H1 (cell line): ENCODE data around the gene LINC01488. TPM values are rescaled to one million over a fixed set of nuclear protein-coding genes. Genes with fewer than 3 reads are reported as not detected.

ENCODE experiments used
- BRCA1 ChIP-seq: IDR thresholded peaks from 2 replicates; pipeline ENCODE4 v1.6.1; 2012; ENCODE audit warnings: low read depth, low read length, improper control_type of control experiment
- KDM4A ChIP-seq: IDR thresholded peaks from one replicate; pipeline ENCODE4 v1.7.1; 2012; ENCODE audit warnings: low read depth, mild to moderate bottlenecking, moderate library complexity, low read length, inconsistent platforms; ENCODE audit not compliant: severe bottlenecking
- RBBP5 ChIP-seq: IDR thresholded peaks from 2 replicates; pipeline ENCODE4 v1.7.1; 2012; ENCODE audit warnings: low read depth, mild to moderate bottlenecking, inconsistent platforms, low read length, moderate library complexity, borderline replicate concordance
- polyA plus RNA-seq, 7 experiments: library from polyadenylated mRNA; depleted of rRNA in 3 of 7; stranded (reverse) in 5 of 7; unstranded in 2 of 7; fragments of >200 nt in 5 of 7; fragments of 200-250 nt in 2 of 7; gene quantifications; 1 replicate in 5 of 7; 2 replicates in 1 of 7; 4 replicates in 1 of 7; pipeline versions ENCODE4 v1.2.1 to v1.2.3, GENCODE V29; 2011 to 2013; ENCODE audit warnings: missing spikeins in 2 of 7, mixed read lengths in 2 of 7
- total RNA-seq: library from RNA; stranded (reverse); fragmentation: NEBNext Ultra II Directional; extraction: Animal tissue kit (Norgen Biotek cat#: 25700); gene quantifications from 2 replicates; pipeline ENCODE4 v1.2.1, GENCODE V29; 2021
- TF ChIP-seq, protein P1 (sequence below): fragments of 300-600 bp; sonication (generic); IDR thresholded peaks from 2 replicates; pipeline ENCODE4 v1.7.1; 2012; ENCODE audit warnings: low read length, moderate library complexity, mild to moderate bottlenecking, inconsistent platforms; ENCODE audit not compliant: insufficient replicate concordance

LINC01488 gene
- total and polyA plus RNA-seq, 2 of the 8 experiments (the other 6 are each of a cell fraction or from before 2014, with no cell fraction given), result not detected

DNA sequence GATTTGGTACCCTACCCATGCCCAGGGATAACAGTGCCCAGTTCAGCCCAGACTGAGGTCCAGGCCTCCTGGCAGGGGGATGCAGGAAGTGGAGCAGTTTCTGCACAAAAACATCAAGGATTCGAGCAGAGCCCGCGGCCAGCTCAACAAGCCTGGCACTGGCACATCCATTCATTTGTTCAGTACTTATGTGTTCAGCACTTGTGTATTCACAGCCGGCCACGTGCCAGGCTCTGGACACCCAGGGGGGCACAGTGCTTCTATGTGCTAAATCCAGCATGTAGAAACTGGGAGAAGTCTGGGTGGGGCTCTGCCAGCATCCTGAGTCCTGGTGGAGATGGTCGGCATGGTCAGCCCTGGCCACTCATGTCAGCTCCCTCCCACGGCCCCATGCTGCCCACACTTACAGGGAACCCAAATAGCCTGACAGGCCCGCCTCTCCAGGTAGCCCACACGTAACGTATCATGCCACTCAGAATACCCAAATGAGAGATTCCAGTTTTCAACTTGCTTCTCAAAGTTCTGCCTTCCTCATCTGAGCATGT, 28.5 kb downstream of the LINC01488 start (continued):
- TF ChIP-seq, protein P1, sequence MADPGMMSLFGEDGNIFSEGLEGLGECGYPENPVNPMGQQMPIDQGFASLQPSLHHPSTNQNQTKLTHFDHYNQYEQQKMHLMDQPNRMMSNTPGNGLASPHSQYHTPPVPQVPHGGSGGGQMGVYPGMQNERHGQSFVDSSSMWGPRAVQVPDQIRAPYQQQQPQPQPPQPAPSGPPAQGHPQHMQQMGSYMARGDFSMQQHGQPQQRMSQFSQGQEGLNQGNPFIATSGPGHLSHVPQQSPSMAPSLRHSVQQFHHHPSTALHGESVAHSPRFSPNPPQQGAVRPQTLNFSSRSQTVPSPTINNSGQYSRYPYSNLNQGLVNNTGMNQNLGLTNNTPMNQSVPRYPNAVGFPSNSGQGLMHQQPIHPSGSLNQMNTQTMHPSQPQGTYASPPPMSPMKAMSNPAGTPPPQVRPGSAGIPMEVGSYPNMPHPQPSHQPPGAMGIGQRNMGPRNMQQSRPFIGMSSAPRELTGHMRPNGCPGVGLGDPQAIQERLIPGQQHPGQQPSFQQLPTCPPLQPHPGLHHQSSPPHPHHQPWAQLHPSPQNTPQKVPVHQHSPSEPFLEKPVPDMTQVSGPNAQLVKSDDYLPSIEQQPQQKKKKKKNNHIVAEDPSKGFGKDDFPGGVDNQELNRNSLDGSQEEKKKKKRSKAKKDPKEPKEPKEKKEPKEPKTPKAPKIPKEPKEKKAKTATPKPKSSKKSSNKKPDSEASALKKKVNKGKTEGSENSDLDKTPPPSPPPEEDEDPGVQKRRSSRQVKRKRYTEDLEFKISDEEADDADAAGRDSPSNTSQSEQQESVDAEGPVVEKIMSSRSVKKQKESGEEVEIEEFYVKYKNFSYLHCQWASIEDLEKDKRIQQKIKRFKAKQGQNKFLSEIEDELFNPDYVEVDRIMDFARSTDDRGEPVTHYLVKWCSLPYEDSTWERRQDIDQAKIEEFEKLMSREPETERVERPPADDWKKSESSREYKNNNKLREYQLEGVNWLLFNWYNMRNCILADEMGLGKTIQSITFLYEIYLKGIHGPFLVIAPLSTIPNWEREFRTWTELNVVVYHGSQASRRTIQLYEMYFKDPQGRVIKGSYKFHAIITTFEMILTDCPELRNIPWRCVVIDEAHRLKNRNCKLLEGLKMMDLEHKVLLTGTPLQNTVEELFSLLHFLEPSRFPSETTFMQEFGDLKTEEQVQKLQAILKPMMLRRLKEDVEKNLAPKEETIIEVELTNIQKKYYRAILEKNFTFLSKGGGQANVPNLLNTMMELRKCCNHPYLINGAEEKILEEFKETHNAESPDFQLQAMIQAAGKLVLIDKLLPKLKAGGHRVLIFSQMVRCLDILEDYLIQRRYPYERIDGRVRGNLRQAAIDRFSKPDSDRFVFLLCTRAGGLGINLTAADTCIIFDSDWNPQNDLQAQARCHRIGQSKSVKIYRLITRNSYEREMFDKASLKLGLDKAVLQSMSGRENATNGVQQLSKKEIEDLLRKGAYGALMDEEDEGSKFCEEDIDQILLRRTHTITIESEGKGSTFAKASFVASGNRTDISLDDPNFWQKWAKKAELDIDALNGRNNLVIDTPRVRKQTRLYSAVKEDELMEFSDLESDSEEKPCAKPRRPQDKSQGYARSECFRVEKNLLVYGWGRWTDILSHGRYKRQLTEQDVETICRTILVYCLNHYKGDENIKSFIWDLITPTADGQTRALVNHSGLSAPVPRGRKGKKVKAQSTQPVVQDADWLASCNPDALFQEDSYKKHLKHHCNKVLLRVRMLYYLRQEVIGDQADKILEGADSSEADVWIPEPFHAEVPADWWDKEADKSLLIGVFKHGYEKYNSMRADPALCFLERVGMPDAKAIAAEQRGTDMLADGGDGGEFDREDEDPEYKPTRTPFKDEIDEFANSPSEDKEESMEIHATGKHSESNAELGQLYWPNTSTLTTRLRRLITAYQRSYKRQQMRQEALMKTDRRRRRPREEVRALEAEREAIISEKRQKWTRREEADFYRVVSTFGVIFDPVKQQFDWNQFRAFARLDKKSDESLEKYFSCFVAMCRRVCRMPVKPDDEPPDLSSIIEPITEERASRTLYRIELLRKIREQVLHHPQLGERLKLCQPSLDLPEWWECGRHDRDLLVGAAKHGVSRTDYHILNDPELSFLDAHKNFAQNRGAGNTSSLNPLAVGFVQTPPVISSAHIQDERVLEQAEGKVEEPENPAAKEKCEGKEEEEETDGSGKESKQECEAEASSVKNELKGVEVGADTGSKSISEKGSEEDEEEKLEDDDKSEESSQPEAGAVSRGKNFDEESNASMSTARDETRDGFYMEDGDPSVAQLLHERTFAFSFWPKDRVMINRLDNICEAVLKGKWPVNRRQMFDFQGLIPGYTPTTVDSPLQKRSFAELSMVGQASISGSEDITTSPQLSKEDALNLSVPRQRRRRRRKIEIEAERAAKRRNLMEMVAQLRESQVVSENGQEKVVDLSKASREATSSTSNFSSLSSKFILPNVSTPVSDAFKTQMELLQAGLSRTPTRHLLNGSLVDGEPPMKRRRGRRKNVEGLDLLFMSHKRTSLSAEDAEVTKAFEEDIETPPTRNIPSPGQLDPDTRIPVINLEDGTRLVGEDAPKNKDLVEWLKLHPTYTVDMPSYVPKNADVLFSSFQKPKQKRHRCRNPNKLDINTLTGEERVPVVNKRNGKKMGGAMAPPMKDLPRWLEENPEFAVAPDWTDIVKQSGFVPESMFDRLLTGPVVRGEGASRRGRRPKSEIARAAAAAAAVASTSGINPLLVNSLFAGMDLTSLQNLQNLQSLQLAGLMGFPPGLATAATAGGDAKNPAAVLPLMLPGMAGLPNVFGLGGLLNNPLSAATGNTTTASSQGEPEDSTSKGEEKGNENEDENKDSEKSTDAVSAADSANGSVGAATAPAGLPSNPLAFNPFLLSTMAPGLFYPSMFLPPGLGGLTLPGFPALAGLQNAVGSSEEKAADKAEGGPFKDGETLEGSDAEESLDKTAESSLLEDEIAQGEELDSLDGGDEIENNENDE, result no peak
- TF ChIP-seq BRCA1 (no peak), KDM4A (no peak), RBBP5 (no peak)
